Sciatic nerve (tissue), 1 donor: Measurements from ENCODE around the gene FIS1. TPM values are rescaled to one million over a fixed set of nuclear protein-coding genes. Genes with fewer than 3 reads are reported as not detected.

Experiments
- total RNA-seq: library from RNA; stranded (reverse); fragmentation: NEBNext Ultra II Directional; extraction: Animal tissue kit (Norgen Biotek cat#: 25700); gene quantifications from one replicate; pipeline ENCODE4 v1.2.1, GENCODE V29; 2021
- donor health status: DM: no; HTN: no; CAD: no.

FIS1 gene
- total RNA-seq, 1 donor from 2014 or later, result 231 TPM

Other genes starting within 250 kb of the FIS1 start
- gene MUC17, start 225.0 kb downstream of the FIS1 start, total RNA-seq, result not detected
- gene TRIM56, start 159.6 kb downstream of the FIS1 start, total RNA-seq, result 47.1 TPM
- gene SERPINE1, start 118.0 kb downstream of the FIS1 start, total RNA-seq, result 7.0 TPM
- 22.1 TPM for gene AP1S1, start 90.6 kb downstream of the FIS1 start, total RNA-seq
- gene VGF, start 79.5 kb downstream of the FIS1 start, total RNA-seq, result not detected
- gene NAT16, start 64.8 kb downstream of the FIS1 start, total RNA-seq, result not detected
- gene MOGAT3, start 44.0 kb downstream of the FIS1 start, total RNA-seq, result not detected
- 89.7 TPM for gene PLOD3, start 27.5 kb downstream of the FIS1 start, total RNA-seq
- gene ZNHIT1, start 26.9 kb downstream of the FIS1 start, total RNA-seq, result 44.3 TPM
- 17.4 TPM for gene CLDN15, start 7.3 kb downstream of the FIS1 start, total RNA-seq
- gene IFT22, start 76.7 kb upstream of the FIS1 start, total RNA-seq, result 18.8 TPM
- gene COL26A1, start 117.8 kb upstream of the FIS1 start, total RNA-seq, result 0.09 TPM